ENCODE results near the gene DMD.

Gene DMD

DNA sequence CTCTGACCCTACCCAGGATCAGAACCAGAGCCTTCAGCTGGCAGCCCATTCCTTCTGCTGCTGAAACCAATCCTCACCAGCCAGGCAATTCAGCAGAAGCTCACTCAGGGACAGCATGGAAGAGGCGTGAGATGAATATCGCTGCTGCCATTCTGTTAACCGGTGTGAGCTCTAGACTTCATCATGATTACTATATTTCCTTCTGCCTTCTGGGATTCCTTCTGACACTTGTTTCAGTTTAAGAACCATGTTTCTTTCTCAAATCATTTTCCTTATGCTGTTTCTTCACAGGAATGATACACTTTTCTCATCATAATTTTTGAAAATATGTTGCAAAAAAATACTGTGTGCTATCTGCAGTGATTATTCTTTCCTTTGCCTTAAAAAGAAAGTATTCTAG is 1666.2 kb downstream of the DMD start:
- TF ChIP-seq TAF1 (IDR thresholded peaks at IDR 0.05; ENCODE audit: borderline replicate concordance, insufficient read depth, low read length): no peak
- no peak for TF ChIP-seq SIN3A (IDR thresholded peaks at IDR 0.05; ENCODE audit: borderline replicate concordance, insufficient read depth, low read length)
- TF ChIP-seq, protein P1, sequence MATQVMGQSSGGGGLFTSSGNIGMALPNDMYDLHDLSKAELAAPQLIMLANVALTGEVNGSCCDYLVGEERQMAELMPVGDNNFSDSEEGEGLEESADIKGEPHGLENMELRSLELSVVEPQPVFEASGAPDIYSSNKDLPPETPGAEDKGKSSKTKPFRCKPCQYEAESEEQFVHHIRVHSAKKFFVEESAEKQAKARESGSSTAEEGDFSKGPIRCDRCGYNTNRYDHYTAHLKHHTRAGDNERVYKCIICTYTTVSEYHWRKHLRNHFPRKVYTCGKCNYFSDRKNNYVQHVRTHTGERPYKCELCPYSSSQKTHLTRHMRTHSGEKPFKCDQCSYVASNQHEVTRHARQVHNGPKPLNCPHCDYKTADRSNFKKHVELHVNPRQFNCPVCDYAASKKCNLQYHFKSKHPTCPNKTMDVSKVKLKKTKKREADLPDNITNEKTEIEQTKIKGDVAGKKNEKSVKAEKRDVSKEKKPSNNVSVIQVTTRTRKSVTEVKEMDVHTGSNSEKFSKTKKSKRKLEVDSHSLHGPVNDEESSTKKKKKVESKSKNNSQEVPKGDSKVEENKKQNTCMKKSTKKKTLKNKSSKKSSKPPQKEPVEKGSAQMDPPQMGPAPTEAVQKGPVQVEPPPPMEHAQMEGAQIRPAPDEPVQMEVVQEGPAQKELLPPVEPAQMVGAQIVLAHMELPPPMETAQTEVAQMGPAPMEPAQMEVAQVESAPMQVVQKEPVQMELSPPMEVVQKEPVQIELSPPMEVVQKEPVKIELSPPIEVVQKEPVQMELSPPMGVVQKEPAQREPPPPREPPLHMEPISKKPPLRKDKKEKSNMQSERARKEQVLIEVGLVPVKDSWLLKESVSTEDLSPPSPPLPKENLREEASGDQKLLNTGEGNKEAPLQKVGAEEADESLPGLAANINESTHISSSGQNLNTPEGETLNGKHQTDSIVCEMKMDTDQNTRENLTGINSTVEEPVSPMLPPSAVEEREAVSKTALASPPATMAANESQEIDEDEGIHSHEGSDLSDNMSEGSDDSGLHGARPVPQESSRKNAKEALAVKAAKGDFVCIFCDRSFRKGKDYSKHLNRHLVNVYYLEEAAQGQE (IDR thresholded peaks at IDR 0.05; ENCODE audit: insufficient read depth in 1 of 2, low read depth in 2 of 2, low read length in 2 of 2): no peak
- no peak for TF ChIP-seq POLR2AphosphoS5 (IDR thresholded peaks at IDR 0.05; ENCODE audit: low read depth, low read length)
- TF ChIP-seq FOXP2 (optimal IDR thresholded peaks at IDR 0.05; ENCODE audit: borderline replicate concordance, extremely low read depth, extremely low read length, insufficient read depth): no peak

GRCh38 chrX:31543634-31544033 is 1667.7 kb downstream of the DMD start:
- no peak for TF ChIP-seq POLR2AphosphoS5 (IDR thresholded peaks at IDR 0.05; ENCODE audit: low read depth, low read length)

- TF ChIP-seq SIN3A (IDR thresholded peaks at IDR 0.05; ENCODE audit: borderline replicate concordance, insufficient read depth, low read length) (no peak), TAF1 (IDR thresholded peaks at IDR 0.05; ENCODE audit: borderline replicate concordance, insufficient read depth, low read length) (no peak), POLR2AphosphoS5 (IDR thresholded peaks at IDR 0.05; ENCODE audit: low read depth, low read length) (no peak)
These were observed 1668.8 kb downstream of the DMD start for GRCh38 chrX:31542566-31542965.

GRCh38 chrX:31540313-31540712 is 1671.0 kb downstream of the DMD start:
- TF ChIP-seq TAF1 (IDR thresholded peaks at IDR 0.05; ENCODE audit: borderline replicate concordance, insufficient read depth, low read length): no peak
- TF ChIP-seq POLR2AphosphoS5 (IDR thresholded peaks at IDR 0.05; ENCODE audit: low read depth, low read length): no peak
- no peak for TF ChIP-seq FOXP2 (optimal IDR thresholded peaks at IDR 0.05; ENCODE audit: borderline replicate concordance, extremely low read depth, extremely low read length, insufficient read depth)
- TF ChIP-seq, protein P1 (IDR thresholded peaks at IDR 0.05; ENCODE audit: insufficient read depth in 1 of 2, low read depth in 2 of 2, low read length in 2 of 2): no peak
- no peak for TF ChIP-seq SIN3A (IDR thresholded peaks at IDR 0.05; ENCODE audit: borderline replicate concordance, insufficient read depth, low read length)

DNA sequence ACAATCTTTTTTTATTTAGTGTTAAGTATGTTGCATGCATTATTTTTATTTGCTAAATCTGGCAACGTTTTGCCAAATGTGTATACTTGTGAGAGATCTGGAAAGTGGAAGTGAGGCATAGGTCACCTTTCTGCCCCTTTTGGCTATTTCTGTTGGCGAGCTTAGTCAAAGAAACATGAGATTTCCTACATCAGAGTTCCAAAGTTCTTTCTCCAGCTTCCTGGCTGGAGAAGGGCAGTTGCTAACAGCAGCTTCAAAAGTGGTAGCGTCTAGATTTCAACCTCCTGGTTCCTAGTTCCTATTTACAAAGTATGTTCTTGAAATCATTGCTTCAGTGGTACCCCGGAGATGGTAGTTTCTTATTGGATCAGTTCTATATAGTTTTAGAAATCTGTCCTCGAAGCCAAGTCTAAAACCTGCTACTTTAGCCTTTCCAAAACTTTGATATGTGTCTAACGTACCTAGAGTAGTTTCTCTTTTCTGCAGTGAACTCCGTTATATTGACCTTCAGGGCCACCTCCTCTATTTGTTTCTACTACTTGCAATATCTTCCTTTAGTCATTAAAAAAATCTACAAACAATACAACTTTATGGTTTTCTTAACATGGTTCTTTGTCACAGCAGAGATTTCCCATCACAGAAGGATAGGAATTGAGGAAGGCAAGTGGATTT is 1683.8 kb downstream of the DMD start:
- TF ChIP-seq, protein P1 (IDR thresholded peaks at IDR 0.05; ENCODE audit: insufficient read depth in 1 of 2, low read depth in 2 of 2, low read length in 2 of 2): no peak
- TF ChIP-seq SIN3A (IDR thresholded peaks at IDR 0.05; ENCODE audit: borderline replicate concordance, insufficient read depth, low read length) (no peak), TAF1 (IDR thresholded peaks at IDR 0.05; ENCODE audit: borderline replicate concordance, insufficient read depth, low read length) (no peak), FOXP2 (optimal IDR thresholded peaks at IDR 0.05; ENCODE audit: borderline replicate concordance, extremely low read depth, extremely low read length, insufficient read depth) (no peak), POLR2AphosphoS5 (IDR thresholded peaks at IDR 0.05; ENCODE audit: low read depth, low read length) (no peak)

DNA sequence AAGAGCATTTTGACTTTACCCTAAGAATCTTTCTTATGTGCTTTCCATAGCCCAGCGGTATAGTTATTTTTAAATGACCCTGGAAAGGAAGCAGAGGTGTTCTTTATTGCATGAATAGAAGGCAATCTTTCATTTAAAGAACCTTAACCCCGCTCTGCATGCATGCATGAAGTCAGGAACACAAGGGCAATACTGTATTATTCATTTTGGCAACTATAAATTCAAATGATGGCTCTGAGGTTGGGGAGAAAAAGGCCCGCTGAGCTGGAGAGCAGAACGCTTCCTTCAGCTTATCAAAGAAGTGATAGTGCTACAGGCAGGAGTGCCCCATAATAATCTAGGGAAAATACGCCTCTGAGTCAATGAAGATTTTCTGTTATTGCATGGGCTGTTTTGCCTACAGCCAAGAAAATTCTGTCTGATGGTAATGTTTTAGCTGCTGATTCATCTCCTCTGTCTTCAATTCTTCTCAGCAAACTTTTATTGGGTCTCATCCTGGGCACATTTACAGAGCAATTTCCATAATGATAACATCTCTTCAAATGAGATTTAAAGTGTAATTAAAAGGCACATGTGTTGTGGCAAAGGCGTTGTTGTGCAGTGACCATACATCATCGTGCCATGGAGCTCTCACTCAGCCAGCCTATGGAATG is 1687.3 kb downstream of the DMD start:
- TF ChIP-seq, protein P1 (IDR thresholded peaks at IDR 0.05; ENCODE audit: insufficient read depth in 1 of 2, low read depth in 2 of 2, low read length in 2 of 2): no peak
- TF ChIP-seq TAF1 (IDR thresholded peaks at IDR 0.05; ENCODE audit: borderline replicate concordance, insufficient read depth, low read length) (no peak), POLR2AphosphoS5 (IDR thresholded peaks at IDR 0.05; ENCODE audit: low read depth, low read length) (no peak), SIN3A (IDR thresholded peaks at IDR 0.05; ENCODE audit: borderline replicate concordance, insufficient read depth, low read length) (no peak), FOXP2 (optimal IDR thresholded peaks at IDR 0.05; ENCODE audit: borderline replicate concordance, extremely low read depth, extremely low read length, insufficient read depth) (no peak)
